H9 (cell line): ENCODE data around the gene MUC5B. TPM values are rescaled to one million over a fixed set of nuclear protein-coding genes. Genes with fewer than 3 reads are reported as not detected.

ENCODE experiments used
- DNase-seq: peaks from one replicate; pipeline ENCODE4 v3.0.0-alpha.2; 2017
- H2AFZ ChIP-seq: one replicate; pipeline ENCODE4 v1.6.1; 2013; ENCODE audit warnings: mild to moderate bottlenecking, low read length, control low read depth, moderate library complexity
- H2AK5ac ChIP-seq: 2 replicates; pipeline ENCODE4 v1.6.1; 2013; ENCODE audit warnings: low read length, control low read depth, mixed read lengths; ENCODE audit not compliant: insufficient read length
- H2BK120ac ChIP-seq: one replicate; pipeline ENCODE4 v1.6.1; 2013; ENCODE audit warnings: low read depth, mild to moderate bottlenecking, low read length, control low read depth, inconsistent platforms; ENCODE audit not compliant: poor library complexity, severe bottlenecking
- H2BK12ac ChIP-seq: 2 replicates; pipeline ENCODE4 v1.6.1; 2013; ENCODE audit warnings: low read length, control low read depth, mixed read lengths, low read depth; ENCODE audit not compliant: insufficient read length
- H2BK15ac ChIP-seq: 2 replicates; pipeline ENCODE4 v1.6.1; 2013; ENCODE audit warnings: low read depth, low read length, control low read depth
- H2BK20ac ChIP-seq: one replicate; pipeline ENCODE4 v1.6.1; 2013; ENCODE audit warnings: low read depth, mild to moderate bottlenecking, low read length, control low read depth, inconsistent platforms; ENCODE audit not compliant: poor library complexity, severe bottlenecking
- H2BK5ac ChIP-seq: 2 replicates; pipeline ENCODE4 v1.6.1; 2013; ENCODE audit warnings: low read length, control low read depth, mixed read lengths; ENCODE audit not compliant: insufficient read length
- H3K14ac ChIP-seq: 2 replicates; pipeline ENCODE4 v1.6.1; 2013; ENCODE audit warnings: low read length, control low read depth; ENCODE audit not compliant: insufficient read depth
- H3K18ac ChIP-seq: 2 replicates; pipeline ENCODE4 v1.6.1; 2013; ENCODE audit warnings: low read depth, mild to moderate bottlenecking, mixed read lengths, low read length, control low read depth; ENCODE audit not compliant: insufficient read length
- H3K23ac ChIP-seq: 2 replicates; pipeline ENCODE4 v1.6.1; 2013; ENCODE audit warnings: low read length, control low read depth, mixed read lengths, low read depth; ENCODE audit not compliant: insufficient read length
- H3K23me2 ChIP-seq: 2 replicates; pipeline ENCODE4 v1.6.1; 2013; ENCODE audit warnings: low read depth, mild to moderate bottlenecking, mixed read lengths, low read length, control low read depth; ENCODE audit not compliant: insufficient read length, poor library complexity, severe bottlenecking
- H3K27ac ChIP-seq: 2 replicates; pipeline ENCODE4 v1.5.1; 2013; ENCODE audit warnings: low read length, control low read depth, mixed read lengths, low read depth; ENCODE audit not compliant: insufficient read length
- H3K27me3 ChIP-seq: 2 replicates; pipeline ENCODE4 v1.6.1; 2013; ENCODE audit warnings: low read length, control low read depth, inconsistent platforms; ENCODE audit not compliant: insufficient read depth
- H3K4ac ChIP-seq: 2 replicates; pipeline ENCODE4 v1.6.1; 2013; ENCODE audit warnings: low read depth, mild to moderate bottlenecking, control low read depth, inconsistent platforms, low read length, moderate library complexity
- H3K4me1 ChIP-seq: 2 replicates; pipeline ENCODE4 v1.6.1; 2013; ENCODE audit warnings: low read length, control low read depth, inconsistent platforms; ENCODE audit not compliant: insufficient read depth
- H3K4me2 ChIP-seq: 2 replicates; pipeline ENCODE4 v1.6.1; 2013; ENCODE audit warnings: low read length, control low read depth, mixed read lengths; ENCODE audit not compliant: insufficient read length, insufficient read depth
- H3K56ac ChIP-seq: 2 replicates; pipeline ENCODE4 v1.6.1; 2013; ENCODE audit warnings: low read depth, mild to moderate bottlenecking, mixed read lengths, low read length, control low read depth; ENCODE audit not compliant: insufficient read length
- H3K79me1 ChIP-seq: 2 replicates; pipeline ENCODE4 v1.6.1; 2013; ENCODE audit warnings: low read depth, mild to moderate bottlenecking, moderate library complexity, low read length, control low read depth, inconsistent platforms; ENCODE audit not compliant: insufficient read depth, poor library complexity, severe bottlenecking
- H3K79me2 ChIP-seq: 2 replicates; pipeline ENCODE4 v1.6.1; 2013; ENCODE audit warnings: low read length, control low read depth, inconsistent platforms; ENCODE audit not compliant: insufficient read depth
- H3K9ac ChIP-seq: 2 replicates; pipeline ENCODE4 v1.6.1; 2013; ENCODE audit warnings: low read length, control low read depth, mixed read lengths; ENCODE audit not compliant: insufficient read length; ENCODE audit errors: extremely low read depth
- H3K9me3 ChIP-seq: one replicate; pipeline ENCODE4 v1.6.1; 2013; ENCODE audit warnings: low read depth, low read length, inconsistent platforms; ENCODE audit not compliant: control insufficient read depth
- H3T11ph ChIP-seq: one replicate; pipeline ENCODE4 v1.6.1; 2013; ENCODE audit warnings: mild to moderate bottlenecking, low read length, control low read depth, inconsistent platforms
- H4K20me1 ChIP-seq: one replicate; pipeline ENCODE4 v1.6.1; 2013; ENCODE audit not compliant: control insufficient read depth, insufficient read length, insufficient read depth
- H4K5ac ChIP-seq: 2 replicates; pipeline ENCODE4 v1.6.1; 2013; ENCODE audit warnings: low read depth, mild to moderate bottlenecking, mixed read lengths, low read length, control low read depth; ENCODE audit not compliant: insufficient read length
- H4K8ac ChIP-seq: replicated peaks from 2 replicates; pipeline ENCODE4 v1.6.1; 2013; ENCODE audit warnings: low read length, control low read depth, mixed read lengths, low read depth; ENCODE audit not compliant: insufficient read length
- H4K91ac ChIP-seq: 2 replicates; pipeline ENCODE4 v1.6.1; 2013; ENCODE audit warnings: low read depth, mild to moderate bottlenecking, moderate library complexity, mixed read lengths, low read length, control low read depth; ENCODE audit not compliant: insufficient read length
- H3K27ac Mint-ChIP-seq, 3 experiments: 2 replicates in 2 of 3; 3 replicates in 1 of 3; pipeline ENCODE4 v1.8.0; 2020 to 2021; ENCODE audit warnings: mixed read lengths in 3 of 3, mild to moderate bottlenecking in 1 of 3, moderate library complexity in 1 of 3
- H3K27me3 Mint-ChIP-seq: 2 replicates; pipeline ENCODE4 v1.8.0; 2021; ENCODE audit warnings: low read depth, mild to moderate bottlenecking, moderate library complexity, mixed read lengths
- H3K36me3 Mint-ChIP-seq, 3 experiments: 2 replicates in 2 of 3; 3 replicates in 1 of 3; pipeline ENCODE4 v1.8.0; 2020 to 2021; ENCODE audit warnings: low read depth in 3 of 3, mixed read lengths in 3 of 3; ENCODE audit not compliant: insufficient read depth in 1 of 3
- H3K4me1 Mint-ChIP-seq, 2 experiments: 2 replicates each; pipeline ENCODE4 v1.8.0; 2020; ENCODE audit warnings: mixed read lengths in 2 of 2
- H3K4me3 Mint-ChIP-seq, 2 experiments: 2 replicates in 1 of 2; 3 replicates in 1 of 2; pipeline ENCODE4 v1.8.0; 2020 to 2021; ENCODE audit warnings: mild to moderate bottlenecking in 2 of 2, mixed read lengths in 2 of 2, moderate library complexity in 1 of 2
- H3K9me3 Mint-ChIP-seq, 2 experiments: 2 replicates in 1 of 2; 3 replicates in 1 of 2; pipeline ENCODE4 v1.8.0; 2020; ENCODE audit warnings: mild to moderate bottlenecking in 2 of 2, mixed read lengths in 2 of 2, moderate library complexity in 1 of 2
- whole genome bisulfite sequencing: extraction: QIAGEN DNeasy Blood & Tissue Kit; methylation state at CpG from one replicate; pipeline ENCODE4 v1.1.7; 2013; ENCODE audit warnings: missing lambda C conversion rate, low lambda C conversion rate, mixed read lengths; ENCODE audit not compliant: insufficient read length; ENCODE audit errors: extremely low coverage; 5-methylcytosine and 5-hydroxymethylcytosine counted together
- total RNA-seq: library from RNA; stranded (reverse); gene quantifications from 2 replicates; pipeline ENCODE4 v1.2.1, GENCODE V29; 2021
- TF ChIP-seq, protein P1 (sequence below): fragments of 200-600 bp; sonication (generic); conservative IDR thresholded peaks from 3 replicates; pipeline ENCODE4 v1.8.0; 2021; ENCODE audit warnings: antibody characterized with exemption, mild to moderate bottlenecking

MUC5B gene
- total RNA-seq, 1 experiment from 2014 or later: not detected

DNA sequence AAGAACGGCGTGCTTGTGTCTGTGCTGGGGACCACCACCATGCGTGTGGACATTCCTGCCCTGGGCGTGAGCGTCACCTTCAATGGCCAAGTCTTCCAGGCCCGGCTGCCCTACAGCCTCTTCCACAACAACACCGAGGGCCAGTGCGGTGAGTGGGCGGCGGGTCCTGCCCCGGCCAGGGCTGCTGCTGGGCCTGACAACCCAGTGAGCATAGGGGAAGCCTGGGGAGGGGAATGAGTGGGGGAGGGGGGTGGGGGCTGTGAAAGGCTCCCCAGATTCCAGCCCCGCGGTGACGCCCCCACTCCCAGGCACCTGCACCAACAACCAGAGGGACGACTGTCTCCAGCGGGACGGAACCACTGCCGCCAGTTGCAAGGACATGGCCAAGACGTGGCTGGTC lies 31.9 kb downstream of the MUC5B start:
- no peaks in the 10 kb centered on the region for H3K27me3 ChIP-seq
- H2BK120ac ChIP-seq: no peak overlapping the region
- no peak overlapping the region for H2BK20ac ChIP-seq
- peaks cover 30% of the 10 kb centered on the region in 2 experiments for H3K9me3 Mint-ChIP-seq
- H2AFZ ChIP-seq: no peak overlapping the region
- H3K4me3 Mint-ChIP-seq: no peak overlapping the region
- H3K9me3 ChIP-seq: peaks cover 9% of the 10 kb centered on the region
- no peak for DNase-seq
- no peak overlapping the region for H3K4me2 ChIP-seq
- no peaks in the 10 kb centered on the region for H3K4me1 ChIP-seq
- peak overlapping the region in 1 of 3 experiments; percentile 74; a peak in 1 of 7 replicates for H3K27ac Mint-ChIP-seq
- H3K4me1 Mint-ChIP-seq: peaks cover 0 to 5% of the 10 kb centered on the region in 2 experiments; a peak in 2 of 4 replicates
- no CpG with 5 or more reads among the region's 19 CpGs for WGBS
- no peak overlapping the region for H3K9ac ChIP-seq
- H3K4ac ChIP-seq: no peak overlapping the region
- no peak overlapping the region for H3K14ac ChIP-seq
- H4K5ac ChIP-seq: no peak overlapping the region
- no peak overlapping the region for H3K18ac ChIP-seq
- no peak overlapping the region for H4K8ac ChIP-seq
- no peak overlapping the region for H2BK15ac ChIP-seq
- H3T11ph ChIP-seq: no peak overlapping the region
- peaks cover 8 to 12% (median 12%) of the 10 kb centered on the region in 3 experiments; a peak in 6 of 7 replicates for H3K36me3 Mint-ChIP-seq
- H2BK5ac ChIP-seq: no peak overlapping the region
- no peak overlapping the region for H3K56ac ChIP-seq
- no peaks in the 10 kb centered on the region for H3K23me2 ChIP-seq
- H4K91ac ChIP-seq: no peak overlapping the region
- TF ChIP-seq, protein P1, sequence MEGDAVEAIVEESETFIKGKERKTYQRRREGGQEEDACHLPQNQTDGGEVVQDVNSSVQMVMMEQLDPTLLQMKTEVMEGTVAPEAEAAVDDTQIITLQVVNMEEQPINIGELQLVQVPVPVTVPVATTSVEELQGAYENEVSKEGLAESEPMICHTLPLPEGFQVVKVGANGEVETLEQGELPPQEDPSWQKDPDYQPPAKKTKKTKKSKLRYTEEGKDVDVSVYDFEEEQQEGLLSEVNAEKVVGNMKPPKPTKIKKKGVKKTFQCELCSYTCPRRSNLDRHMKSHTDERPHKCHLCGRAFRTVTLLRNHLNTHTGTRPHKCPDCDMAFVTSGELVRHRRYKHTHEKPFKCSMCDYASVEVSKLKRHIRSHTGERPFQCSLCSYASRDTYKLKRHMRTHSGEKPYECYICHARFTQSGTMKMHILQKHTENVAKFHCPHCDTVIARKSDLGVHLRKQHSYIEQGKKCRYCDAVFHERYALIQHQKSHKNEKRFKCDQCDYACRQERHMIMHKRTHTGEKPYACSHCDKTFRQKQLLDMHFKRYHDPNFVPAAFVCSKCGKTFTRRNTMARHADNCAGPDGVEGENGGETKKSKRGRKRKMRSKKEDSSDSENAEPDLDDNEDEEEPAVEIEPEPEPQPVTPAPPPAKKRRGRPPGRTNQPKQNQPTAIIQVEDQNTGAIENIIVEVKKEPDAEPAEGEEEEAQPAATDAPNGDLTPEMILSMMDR: no peak
- H3K27me3 Mint-ChIP-seq: peaks cover 14% of the 10 kb centered on the region
- H3K79me1 ChIP-seq: no peaks in the 10 kb centered on the region
- no peaks in the 10 kb centered on the region for H4K20me1 ChIP-seq
- H2AK5ac ChIP-seq: no peak overlapping the region
- no peak overlapping the region for H2BK12ac ChIP-seq
- H3K27ac ChIP-seq: no peak overlapping the region
- H3K79me2 ChIP-seq: no peaks in the 10 kb centered on the region
- H3K23ac ChIP-seq: no peak overlapping the region
